Heart left ventricle (tissue), 16 donors: ENCODE measurements around the gene EIF4E3. TPM values are rescaled to one million over a fixed set of nuclear protein-coding genes. Genes with fewer than 3 reads are reported as not detected.

Experiments used
- ATAC-seq, 4 donors: fragments of 200-7000 bp; cut with Tn5 transposase; one replicate each; pipeline ENCODE4 v1.9.1; 2020 to 2022; ENCODE audit warnings: moderate library complexity in 4 of 4, mild to moderate bottlenecking in 3 of 4, moderate number of reproducible peaks in 1 of 4
- DNase-seq, 5 donors: peaks; one replicate each; pipeline ENCODE4 v3.0.0-alpha.2; 2020
- H3K27ac ChIP-seq, 12 donors: fragments of 200-600 bp; sonication (generic) in 4 of 12; one replicate each; pipeline versions ENCODE4 v1.5.0 to v1.8.0; 2016 to 2022; ENCODE audit warnings: mild to moderate bottlenecking in 2 of 12
- H3K27me3 ChIP-seq, 9 donors: fragments of 200-600 bp; sonication (generic) in 2 of 9; one replicate each; pipeline versions ENCODE4 v1.5.1 to v1.8.0; 2016 to 2022; ENCODE audit warnings: mild to moderate bottlenecking in 3 of 9
- H3K36me3 ChIP-seq, 9 donors: fragments of 200-600 bp; sonication (generic) in 2 of 9; one replicate each; pipeline versions ENCODE4 v1.5.0 to v1.8.0; 2018 to 2022; ENCODE audit warnings: mild to moderate bottlenecking in 2 of 9
- H3K4me1 ChIP-seq, 12 donors: fragments of 200-600 bp; sonication (generic) in 4 of 12; one replicate each; pipeline versions ENCODE4 v1.5.0 to v1.8.0; 2016 to 2022; ENCODE audit warnings: mild to moderate bottlenecking in 3 of 12
- H3K4me3 ChIP-seq, 12 donors: fragments of 200-600 bp; sonication (generic) in 4 of 12; one replicate each; pipeline versions ENCODE4 v1.5.0 to v1.8.0; 2017 to 2022; ENCODE audit warnings: mild to moderate bottlenecking in 9 of 12, moderate library complexity in 4 of 12
- H3K9me3 ChIP-seq, 12 donors: fragments of 200-600 bp; sonication (generic) in 4 of 12; one replicate each; pipeline versions ENCODE4 v1.5.0 to v1.8.0; 2016 to 2022; ENCODE audit warnings: mild to moderate bottlenecking in 1 of 12
- POLR2A ChIP-seq, 2 donors: fragments of 450-650 bp; IDR thresholded peaks; one replicate each; pipeline ENCODE4 v1.6.1; 2017; ENCODE audit warnings: antibody characterized with exemption in 2 of 2, mild to moderate bottlenecking in 2 of 2, moderate library complexity in 2 of 2
- WGBS, 4 donors: extraction: QIAGEN DNeasy Blood & Tissue Kit in 2 of 4; methylation state at CpG; one replicate each; pipeline versions ENCODE4 v1.1.5 to v1.1.7; 2013 to 2018; 5-methylcytosine and 5-hydroxymethylcytosine counted together
- intact Hi-C, 10 donors: fragments of 100-400 bp; cut with DNase I; formaldehyde crosslinking; loops; one replicate each; pipeline versions ENCODE4 v1.11.1 to v1.14.2; 2022
- polyA plus RNA-seq, 2 donors: library from polyadenylated mRNA; stranded (reverse); fragments of 200-250 nt; gene quantifications; one replicate each; pipeline ENCODE4 v1.2.3, GENCODE V29; 2013
- total RNA-seq, 9 donors: library from RNA; depleted of rRNA in 2 of 9; stranded (reverse); fragments of >200 nt in 2 of 9; fragmentation: NEBNext Ultra II Directional in 3 of 9; extraction: Animal tissue kit (Norgen Biotek cat#: 25700) in 3 of 9; gene quantifications; one replicate each; pipeline versions ENCODE4 v1.1.0 to v1.2.4, GENCODE V29; 2016 to 2023
- TF ChIP-seq, protein P1 (sequence below), 12 donors: fragments of 200-600 bp; sonication (generic) in 4 of 12; IDR thresholded peaks; one replicate each; pipeline versions ENCODE4 v1.5.0 to v1.8.0; 2018 to 2022; ENCODE audit warnings: antibody characterized with exemption in 12 of 12, mild to moderate bottlenecking in 5 of 12
- donor health status: ischemic (EF 13 %, LVEDD 7.1; RV severe dilation, severe dysfunction).
- donor health status: healthy with polysubstance abuse.
- donor health status: DM: no; HTN: yes; CAD: no.
- donor health status: DM: no; HTN: no; CAD: no.
- donor health status: ischemic (EF 25% LVEDD 6.9; RV normal size, moderate dysfunction).
- donor health status: ischemic (EF 25% LVEDD 5.7; RV mildly dilated, moderate dysfunction).
- donor health status: healthy.
- donor health status: DM: yes; HTN: yes; CAD: no.
- donor health status: ischemic (EF 35%, LVEDD 5.7; RV mildly dilated, moderate dysfunction).
- donor health status: nonischemic (EF 11% LVEDD 7.7; RV severe dilation, severe dysfunction).
- donor health status: DM: yes; HTN: yes; CAD: no.
- donor health status: PGD.
- donor health status: ischemic (EF 29% LVEDD 5.4; RV normal size, mild dysfunction).
- donor health status: nonischemic (EF 23%, LVEDD 6.1; RV moderate dilation, normal function).

The EIF4E3 gene
- total and polyA plus RNA-seq, 11 donors = 18.4 to 53.0 (median 45.4) TPM

DNA sequence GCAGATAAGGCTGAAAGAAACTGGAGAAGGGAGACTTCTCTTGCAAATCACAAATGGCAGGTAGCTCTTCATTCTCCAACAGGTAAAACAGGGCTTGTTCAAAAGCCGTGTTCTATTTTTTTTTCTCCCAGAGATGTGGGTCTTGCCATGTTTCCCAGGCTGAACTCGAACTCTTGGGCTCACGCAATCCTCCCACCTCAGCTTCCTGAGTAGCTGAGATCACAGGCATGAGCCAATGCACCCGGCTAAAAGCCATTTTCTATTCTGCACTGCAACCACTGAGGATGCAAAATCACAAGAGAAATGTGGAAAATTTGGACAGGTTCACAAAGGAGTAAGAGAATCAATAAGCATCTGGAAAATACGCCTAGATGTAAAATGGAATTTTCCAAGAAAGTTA, 19.5 kb downstream of the EIF4E3 start:
- TF ChIP-seq POLR2A (IDR thresholded peaks at IDR 0.05) = no peak
- TF ChIP-seq, protein P1, sequence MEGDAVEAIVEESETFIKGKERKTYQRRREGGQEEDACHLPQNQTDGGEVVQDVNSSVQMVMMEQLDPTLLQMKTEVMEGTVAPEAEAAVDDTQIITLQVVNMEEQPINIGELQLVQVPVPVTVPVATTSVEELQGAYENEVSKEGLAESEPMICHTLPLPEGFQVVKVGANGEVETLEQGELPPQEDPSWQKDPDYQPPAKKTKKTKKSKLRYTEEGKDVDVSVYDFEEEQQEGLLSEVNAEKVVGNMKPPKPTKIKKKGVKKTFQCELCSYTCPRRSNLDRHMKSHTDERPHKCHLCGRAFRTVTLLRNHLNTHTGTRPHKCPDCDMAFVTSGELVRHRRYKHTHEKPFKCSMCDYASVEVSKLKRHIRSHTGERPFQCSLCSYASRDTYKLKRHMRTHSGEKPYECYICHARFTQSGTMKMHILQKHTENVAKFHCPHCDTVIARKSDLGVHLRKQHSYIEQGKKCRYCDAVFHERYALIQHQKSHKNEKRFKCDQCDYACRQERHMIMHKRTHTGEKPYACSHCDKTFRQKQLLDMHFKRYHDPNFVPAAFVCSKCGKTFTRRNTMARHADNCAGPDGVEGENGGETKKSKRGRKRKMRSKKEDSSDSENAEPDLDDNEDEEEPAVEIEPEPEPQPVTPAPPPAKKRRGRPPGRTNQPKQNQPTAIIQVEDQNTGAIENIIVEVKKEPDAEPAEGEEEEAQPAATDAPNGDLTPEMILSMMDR (IDR thresholded peaks at IDR 0.05) = no peak
- Histone ChIP-seq H3K27me3 (no peaks in the 10 kb centered on the region), H3K36me3 (peaks cover 0 to 28% (median 16%) of the 10 kb centered on the region in 9 donors), H3K27ac (no peak overlapping the region), H3K4me1 (peaks cover 0 to 60% (median 12%) of the 10 kb centered on the region in 12 donors), H3K4me3 (no peak overlapping the region), H3K9me3 (no peaks in the 10 kb centered on the region)
- 87 to 90% (median 89%) methylated on average over 5 of the region's 5 CpGs for WGBS, 4 donors
- ATAC-seq (no peak), DNase-seq (no peak)
- intact Hi-C loops = no loop called here

DNA sequence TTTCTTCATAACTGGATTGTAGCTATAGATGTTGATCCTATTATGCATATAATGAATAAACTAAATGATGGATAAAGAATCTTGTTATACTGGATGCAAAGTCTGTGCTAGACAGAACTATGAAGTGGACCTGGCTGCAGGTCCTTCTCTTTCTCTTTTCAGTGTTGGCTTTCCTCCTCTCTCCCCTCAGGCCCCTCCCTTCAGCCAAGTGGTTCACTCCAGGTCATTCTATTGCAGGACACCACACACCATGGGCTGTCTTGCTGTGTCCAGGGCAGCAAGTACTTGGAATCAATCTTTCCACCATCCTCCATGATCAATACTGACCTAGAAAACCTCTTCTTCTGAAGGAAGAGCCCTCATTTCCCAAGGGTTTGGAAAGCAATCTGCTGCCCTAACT, 20.3 kb downstream of the EIF4E3 start:
- TF ChIP-seq POLR2A (IDR thresholded peaks at IDR 0.05) = no peak
- TF ChIP-seq, protein P1 (IDR thresholded peaks at IDR 0.05) = no peak
- no peak overlapping the region for H3K27ac ChIP-seq
- DNase-seq (peak in 1 of 5 donors; percentile 35), ATAC-seq (peak in 3 of 4 donors; percentile 68 to 81 (median 79))
- H3K4me1 ChIP-seq = peaks cover 0 to 53% (median 12%) of the 10 kb centered on the region in 12 donors
- peaks cover 0 to 23% (median 14%) of the 10 kb centered on the region in 9 donors for H3K36me3 ChIP-seq
- intact Hi-C loops = no loop called here
- H3K27me3 ChIP-seq = no peaks in the 10 kb centered on the region
- H3K4me3 ChIP-seq = no peak overlapping the region
- H3K9me3 ChIP-seq = no peaks in the 10 kb centered on the region

DNA sequence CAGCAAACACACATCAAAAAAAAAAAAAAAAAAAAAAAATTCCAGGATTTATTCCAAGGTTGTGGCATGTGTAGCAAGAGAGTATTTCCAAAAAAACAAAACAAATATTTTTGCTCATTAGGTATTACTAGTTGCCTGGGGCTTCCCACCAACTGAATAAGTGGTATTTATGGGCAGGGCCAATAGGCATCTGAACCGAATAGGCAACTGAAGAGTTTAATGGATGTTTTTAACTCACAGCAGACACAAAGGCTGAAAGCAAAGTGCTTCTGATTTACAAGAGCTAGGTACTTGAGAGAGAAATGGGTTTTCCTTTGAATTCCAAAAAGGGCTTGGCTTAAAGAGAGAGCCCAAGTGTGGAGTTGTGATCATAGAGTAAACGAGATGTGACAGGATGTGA, 21.4 kb downstream of the EIF4E3 start:
- H3K36me3 ChIP-seq = peaks cover 0 to 20% (median 6%) of the 10 kb centered on the region in 9 donors
- no peak for ATAC-seq
- H3K27ac ChIP-seq = no peak overlapping the region
- 73 to 79% (median 75%) methylated on average over 2 of the region's 2 CpGs for WGBS, 4 donors
- no peak overlapping the region for H3K4me3 ChIP-seq
- H3K27me3 ChIP-seq = no peaks in the 10 kb centered on the region
- DNase-seq = no peak
- TF ChIP-seq POLR2A (IDR thresholded peaks at IDR 0.05) = no peak
- TF ChIP-seq, protein P1 (IDR thresholded peaks at IDR 0.05) = no peak
- no peaks in the 10 kb centered on the region for H3K9me3 ChIP-seq
- H3K4me1 ChIP-seq = peaks cover 0 to 46% (median 9%) of the 10 kb centered on the region in 12 donors
- intact Hi-C loops = no loop called here

DNA sequence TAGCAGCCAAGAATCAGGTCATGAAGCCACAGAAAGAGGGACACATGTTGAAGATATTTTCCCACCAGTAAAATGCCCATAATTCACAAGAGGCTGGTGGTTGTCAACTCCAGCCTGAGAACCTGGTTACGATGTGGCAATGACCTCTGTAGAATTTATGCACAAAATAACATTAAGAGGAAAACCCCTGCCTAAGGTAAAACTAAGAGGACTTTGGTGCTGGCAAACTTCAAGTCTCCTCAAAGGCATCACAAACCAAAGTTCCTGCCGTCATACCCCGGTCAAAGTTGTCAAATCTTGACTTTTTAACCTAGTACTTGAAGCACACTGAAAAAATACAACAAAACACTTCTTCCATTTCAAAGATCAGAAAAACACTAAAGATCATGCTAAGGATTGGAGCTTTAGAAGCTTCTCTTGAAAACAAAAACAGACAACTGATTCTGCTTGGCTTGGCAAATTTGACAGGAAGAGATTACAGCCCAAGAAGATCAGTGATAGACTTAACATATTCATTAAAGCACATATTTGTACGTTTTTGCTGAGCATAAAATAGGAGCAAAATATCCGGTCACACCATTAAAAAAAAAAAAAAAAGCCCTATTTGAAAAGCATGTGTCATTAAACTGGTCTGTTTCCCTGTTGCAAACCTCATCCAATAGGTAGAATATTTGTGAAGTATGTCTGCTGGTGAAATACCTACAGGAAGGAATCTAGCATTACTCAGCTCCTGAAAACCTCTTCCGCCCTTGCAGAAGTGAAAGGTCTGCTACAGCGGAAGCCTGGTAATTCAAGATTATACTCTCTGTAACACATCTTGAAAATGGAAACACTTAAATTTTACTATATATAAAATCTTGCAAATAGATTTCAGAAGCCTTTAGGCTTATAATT, 22.8 kb downstream of the EIF4E3 start:
- DNase-seq (no peak), ATAC-seq (peak in 1 of 4 donors; percentile 15)
- Histone ChIP-seq H3K9me3 (no peaks in the 10 kb centered on the region), H3K4me1 (peaks cover 0 to 42% (median 7%) of the 10 kb centered on the region in 12 donors), H3K27me3 (no peaks in the 10 kb centered on the region), H3K27ac (peak overlapping the region in 1 of 12 donors; percentile 42), H3K36me3 (peaks cover 0 to 25% (median 8%) of the 10 kb centered on the region in 9 donors), H3K4me3 (no peak overlapping the region)
- TF ChIP-seq POLR2A (IDR thresholded peaks at IDR 0.05) = no peak
- TF ChIP-seq, protein P1 (IDR thresholded peaks at IDR 0.05) = no peak
- WGBS, 4 donors = 63 to 72% (median 70%) methylated on average over 7 of the region's 7 CpGs
- intact Hi-C loops = no loop called here
